Measurements from ENCODE around the gene PDIA5.

DNA sequence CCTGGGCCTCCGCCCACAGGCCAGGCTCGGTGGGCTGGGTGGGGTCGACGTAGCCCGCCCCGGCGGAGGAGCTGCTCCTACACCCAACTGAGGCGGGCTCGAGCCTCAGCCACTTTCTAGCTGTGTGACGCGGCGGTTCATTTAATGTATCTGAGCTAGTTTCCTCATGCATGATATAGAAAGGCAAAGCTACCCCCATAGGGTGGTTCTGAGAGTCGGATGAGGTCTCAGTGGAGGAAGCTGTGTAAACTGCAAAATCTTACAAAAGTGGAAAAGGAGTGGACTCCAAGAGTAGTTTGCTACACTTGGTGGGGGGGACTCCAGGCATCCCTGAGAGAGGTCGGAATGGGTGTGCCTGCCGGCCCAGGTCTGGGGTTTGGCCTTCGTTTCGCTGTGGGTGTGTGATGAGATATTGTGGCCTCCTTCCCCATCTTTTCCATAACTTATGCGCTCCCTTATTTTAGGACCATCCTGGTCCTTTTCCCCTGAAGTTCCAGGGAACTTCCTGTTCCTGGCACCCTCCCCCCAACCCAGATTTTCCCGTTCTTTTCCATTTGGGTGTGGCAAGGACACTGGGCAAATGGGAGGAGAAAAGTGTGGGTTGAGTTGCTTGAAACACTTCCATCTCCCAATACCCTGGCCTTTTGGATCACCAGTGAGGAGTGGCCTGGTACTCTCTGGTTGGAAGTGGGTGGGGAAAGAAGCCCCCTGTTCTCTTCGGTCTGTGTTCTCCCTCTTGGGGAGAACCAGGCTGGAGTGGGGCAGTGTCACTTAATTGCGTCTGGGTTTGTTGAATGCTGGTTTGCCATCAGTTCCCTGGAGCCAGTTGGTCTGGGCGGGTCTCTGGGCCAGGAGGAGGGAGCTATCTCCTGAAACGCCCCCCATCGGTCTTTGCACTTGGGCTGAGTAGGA, 1.1 kb downstream of the PDIA5 start:
- TF ChIP-seq, protein P1, sequence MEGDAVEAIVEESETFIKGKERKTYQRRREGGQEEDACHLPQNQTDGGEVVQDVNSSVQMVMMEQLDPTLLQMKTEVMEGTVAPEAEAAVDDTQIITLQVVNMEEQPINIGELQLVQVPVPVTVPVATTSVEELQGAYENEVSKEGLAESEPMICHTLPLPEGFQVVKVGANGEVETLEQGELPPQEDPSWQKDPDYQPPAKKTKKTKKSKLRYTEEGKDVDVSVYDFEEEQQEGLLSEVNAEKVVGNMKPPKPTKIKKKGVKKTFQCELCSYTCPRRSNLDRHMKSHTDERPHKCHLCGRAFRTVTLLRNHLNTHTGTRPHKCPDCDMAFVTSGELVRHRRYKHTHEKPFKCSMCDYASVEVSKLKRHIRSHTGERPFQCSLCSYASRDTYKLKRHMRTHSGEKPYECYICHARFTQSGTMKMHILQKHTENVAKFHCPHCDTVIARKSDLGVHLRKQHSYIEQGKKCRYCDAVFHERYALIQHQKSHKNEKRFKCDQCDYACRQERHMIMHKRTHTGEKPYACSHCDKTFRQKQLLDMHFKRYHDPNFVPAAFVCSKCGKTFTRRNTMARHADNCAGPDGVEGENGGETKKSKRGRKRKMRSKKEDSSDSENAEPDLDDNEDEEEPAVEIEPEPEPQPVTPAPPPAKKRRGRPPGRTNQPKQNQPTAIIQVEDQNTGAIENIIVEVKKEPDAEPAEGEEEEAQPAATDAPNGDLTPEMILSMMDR (IDR thresholded peaks at IDR 0.05; ENCODE audit: low read length), result no peak
- no peak for TF ChIP-seq EZH2phosphoT487 (IDR thresholded peaks at IDR 0.05; ENCODE audit: low read length)

Data from MM.1S (cell line).